ENCODE measurements around the gene PIK3R1.
A peak's percentile ranks its signal among the peaks of the same experiment; 100 is the strongest.

Gene PIK3R1

GRCh38 chr5:68341006-68341405, 125.5 kb downstream of the PIK3R1 start:
- H3K27ac ChIP-seq = no peak overlapping the region
- DNase-seq (ENCODE audit: low read depth, low spot score) = no peak

DNA sequence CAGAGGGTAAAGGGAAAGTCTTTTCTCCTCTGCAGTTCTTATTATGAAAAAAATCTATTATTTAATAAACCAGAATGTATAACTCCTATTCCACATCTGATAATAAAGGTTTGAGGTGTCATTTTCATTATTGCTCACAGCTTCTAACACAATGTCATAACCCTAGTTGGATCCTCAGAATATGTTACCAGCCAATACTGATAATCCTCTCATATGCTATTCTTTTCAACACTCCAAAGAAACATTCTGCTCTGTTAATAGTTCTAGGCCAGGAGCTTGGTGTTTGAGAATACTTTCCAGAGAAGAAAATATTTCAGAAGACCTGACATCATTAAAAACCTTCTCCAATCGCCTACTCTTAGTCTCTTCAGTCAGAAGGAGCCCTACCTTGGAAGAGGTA, 127.1 kb downstream of the PIK3R1 start:
- H3K27ac ChIP-seq = peak overlapping the region; percentile 75

DNA sequence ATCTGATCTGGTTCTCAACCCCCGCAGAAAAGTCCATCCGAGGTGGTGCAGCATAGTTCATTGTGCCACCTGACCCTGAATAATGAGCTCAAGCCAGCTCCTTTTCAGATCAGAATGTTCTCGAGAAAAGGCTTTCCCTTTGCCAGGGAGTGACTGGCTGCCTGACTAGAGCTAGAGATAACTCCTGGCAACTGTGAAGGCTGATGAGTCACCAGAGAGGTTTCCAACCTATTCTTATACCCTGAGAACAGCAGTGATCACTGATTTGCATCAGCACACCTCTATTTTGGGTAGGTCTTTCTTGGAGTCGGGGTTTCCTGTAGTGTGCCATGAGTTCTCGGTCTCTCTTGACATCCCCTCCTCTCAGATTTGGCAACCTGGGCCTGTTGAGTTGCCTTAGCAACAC, 127.9 kb downstream of the PIK3R1 start:
- H3K27ac ChIP-seq = peak overlapping the region; percentile 75

More for the DNA sequence above, 127.1 kb downstream of the PIK3R1 start:
- no peak for DNase-seq (ENCODE audit: low read depth, low spot score)

DNA sequence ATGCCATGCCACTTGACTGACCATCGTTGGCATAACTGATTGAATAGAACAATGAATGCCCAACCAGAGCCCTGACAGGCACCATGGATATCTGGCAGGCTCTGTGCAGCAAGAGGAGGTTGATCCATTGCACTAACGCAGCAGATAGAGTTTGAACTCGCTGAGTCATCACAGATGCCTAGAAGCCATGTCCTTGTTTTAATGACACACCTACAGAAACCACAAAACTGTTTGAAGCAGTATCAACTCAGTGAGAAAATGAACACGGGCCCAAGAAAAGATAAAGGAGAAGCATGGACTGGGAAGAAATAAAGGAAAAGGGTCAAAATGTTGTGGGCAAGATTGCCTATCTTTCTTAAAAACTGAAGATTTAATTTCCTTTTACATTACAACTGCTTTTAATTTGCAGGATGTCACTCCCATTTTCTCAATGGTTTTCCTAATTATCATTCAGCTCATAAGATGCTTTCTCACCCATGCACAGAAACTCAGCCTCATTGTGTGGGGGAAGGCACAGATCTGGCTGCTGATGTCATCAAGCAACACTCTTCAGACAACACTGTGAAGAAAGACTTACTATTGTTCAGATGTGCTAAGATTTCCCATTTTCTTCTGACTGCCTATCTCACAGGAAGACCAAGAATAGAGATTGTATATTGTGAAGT, 129.0 kb downstream of the PIK3R1 start:
- DNase-seq (ENCODE audit: low read depth, low spot score) = peak; percentile 80
- H3K27ac ChIP-seq = peak overlapping the region; percentile 75

More for the DNA sequence above, 127.9 kb downstream of the PIK3R1 start:
- peak; percentile 75 for DNase-seq (ENCODE audit: low read depth, low spot score)

DNA sequence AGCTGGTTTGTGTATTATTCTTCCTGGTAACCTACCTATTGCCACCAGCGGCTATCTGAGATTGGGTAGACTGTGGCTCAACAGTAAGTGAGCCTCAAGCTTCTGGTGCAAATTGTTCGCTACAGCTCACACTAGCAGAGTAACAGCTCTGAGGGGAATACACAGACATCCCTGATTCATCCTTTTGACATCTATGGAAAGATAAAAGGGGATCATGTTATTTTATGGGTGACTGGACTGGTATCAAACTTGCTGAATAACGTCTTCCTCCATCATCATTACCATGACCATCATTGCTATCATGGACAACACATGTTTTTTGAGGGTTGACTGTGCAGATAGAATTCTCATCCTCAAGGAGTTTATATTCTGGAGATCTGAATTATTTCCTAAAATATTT, 129.6 kb downstream of the PIK3R1 start:
- DNase-seq (ENCODE audit: low read depth, low spot score) = no peak
- H3K27ac ChIP-seq = peak overlapping the region; percentile 75

DNA sequence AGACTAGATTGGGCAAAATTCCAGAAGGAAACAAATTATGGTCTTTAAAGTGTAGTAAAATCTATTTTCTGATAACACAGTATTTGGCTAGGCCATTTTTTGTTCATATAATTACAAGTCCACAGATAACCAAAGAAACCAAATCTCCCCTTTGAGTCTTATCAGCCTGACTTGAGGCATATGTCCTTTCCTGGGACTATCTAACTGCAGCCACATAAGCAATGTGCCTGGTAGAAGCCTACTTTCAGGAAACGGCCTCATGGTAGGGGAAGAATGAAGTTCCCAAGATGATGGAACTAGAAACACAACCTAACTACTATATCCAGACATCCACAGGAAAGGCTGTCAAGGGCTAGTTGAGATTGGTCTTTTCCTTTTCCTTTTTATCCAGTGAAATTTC, 130.0 kb downstream of the PIK3R1 start:
- DNase-seq (ENCODE audit: low read depth, low spot score) = no peak
- peak overlapping the region; percentile 75 for H3K27ac ChIP-seq

DNA sequence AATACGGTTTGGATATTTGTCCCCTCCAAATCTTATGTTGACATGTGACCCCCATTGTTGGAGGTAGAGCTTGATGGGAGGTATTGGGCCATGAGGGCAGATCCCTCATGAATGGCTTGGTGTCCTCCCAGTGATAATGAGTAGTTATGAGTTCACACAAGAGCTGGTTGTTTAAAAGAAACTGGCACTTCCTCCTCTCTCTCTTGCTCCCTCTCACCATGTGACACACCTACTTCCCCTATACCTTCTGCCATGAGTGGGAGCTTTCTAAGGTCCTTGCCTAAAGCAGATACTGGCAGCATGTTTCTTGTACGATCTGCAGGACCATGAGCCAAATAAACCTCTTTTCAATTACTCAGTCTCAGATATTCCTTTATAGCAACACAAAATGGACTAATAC, 132.0 kb downstream of the PIK3R1 start:
- DNase-seq (ENCODE audit: low read depth, low spot score) = no peak
- H3K27ac ChIP-seq = no peak overlapping the region

DNA sequence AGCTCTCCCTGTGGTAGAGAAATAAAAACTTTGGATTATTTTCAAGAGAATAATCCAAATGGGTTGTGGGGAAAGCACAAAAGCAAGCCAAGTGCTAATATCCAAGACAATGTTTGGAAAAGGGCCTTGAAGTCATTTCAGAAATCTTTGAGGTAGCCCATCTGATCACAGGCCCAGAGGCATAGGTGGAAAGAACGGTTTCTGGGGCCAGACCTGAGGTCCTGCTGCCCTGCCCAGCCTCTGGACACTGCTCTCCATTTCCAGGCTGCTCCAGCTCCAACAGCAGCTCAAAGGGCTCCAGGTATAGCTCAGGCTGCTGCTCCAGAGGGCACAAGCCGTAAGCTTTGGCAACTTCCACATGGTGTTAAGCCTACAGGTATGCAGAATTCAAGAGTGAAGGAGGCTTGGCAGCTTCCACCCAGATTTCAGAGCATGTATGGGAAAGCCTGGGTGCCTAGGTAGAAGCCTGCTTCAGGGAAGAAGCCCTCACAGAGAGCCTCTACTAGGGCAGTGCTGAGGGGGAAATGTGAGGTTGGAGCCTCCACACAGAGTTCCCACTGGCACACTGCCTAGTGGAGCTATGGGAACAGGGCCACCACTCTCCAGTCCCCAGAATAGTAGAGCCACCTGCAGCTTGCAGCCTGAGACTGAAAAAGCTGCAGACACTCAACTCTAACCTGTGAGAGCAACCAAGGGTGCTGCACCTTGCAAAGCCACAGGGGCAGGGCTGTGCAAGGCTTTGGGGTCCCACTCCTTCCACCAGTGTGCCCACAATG, 133.1 kb downstream of the PIK3R1 start:
- no peak for DNase-seq (ENCODE audit: low read depth, low spot score)
- H3K27ac ChIP-seq = no peak overlapping the region

GRCh38 chr5:68350176-68350575, 134.6 kb downstream of the PIK3R1 start:
- DNase-seq (ENCODE audit: low read depth, low spot score) = no peak
- no peak overlapping the region for H3K27ac ChIP-seq
